Stimulated activated CD4-positive, alpha-beta T cell treated with anti-CD3 and anti-CD28 coated beads, Interleukin-12 subunit alpha, Interleukin-12 subunit beta, amount 100 ng/mL, for 48 hours (primary cell): Measurements from ENCODE around the gene SPTAN1.
A peak's percentile ranks its signal among the peaks of the same experiment; 100 is the strongest.

Experiments used
- DNase-seq, 3 donors: peaks; one replicate each; pipeline ENCODE4 v3.0.0-alpha.2; 2020; ENCODE audit warnings: low read depth in 2 of 3, low spot score in 1 of 3

Gene SPTAN1

GRCh38 chr9:128631636-128632035, 79.2 kb downstream of the SPTAN1 start:
- DNase-seq, result no peak

- no peak for DNase-seq
Measured at GRCh38 chr9:128632066-128632465, 79.7 kb downstream of the SPTAN1 start.

GRCh38 chr9:128632486-128632885, 80.1 kb downstream of the SPTAN1 start:
- DNase-seq, result no peak

- no peak for DNase-seq
Measured at GRCh38 chr9:128633057-128633456, 80.7 kb downstream of the SPTAN1 start.

GRCh38 chr9:128633601-128634000, 81.2 kb downstream of the SPTAN1 start:
- no peak for DNase-seq

GRCh38 chr9:128634111-128634510, 81.7 kb downstream of the SPTAN1 start:
- no peak for DNase-seq

GRCh38 chr9:128634651-128635262, 82.4 kb downstream of the SPTAN1 start:
- no peak for DNase-seq

- DNase-seq, result no peak
Measured at GRCh38 chr9:128635266-128636023, 83.1 kb downstream of the SPTAN1 start.

GRCh38 chr9:128636024-128636390, 83.6 kb downstream of the SPTAN1 start:
- DNase-seq, result no peak

GRCh38 chr9:128636556-128637530, 84.5 kb downstream of the SPTAN1 start:
- DNase-seq, result no peak

GRCh38 chr9:128637656-128638055, 85.3 kb downstream of the SPTAN1 start:
- DNase-seq, result no peak

GRCh38 chr9:128638580-128638979, 86.2 kb downstream of the SPTAN1 start:
- no peak for DNase-seq

GRCh38 chr9:128640603-128641002, 88.2 kb downstream of the SPTAN1 start:
- DNase-seq, result no peak

- DNase-seq, result no peak
Measured at GRCh38 chr9:128642675-128643245, 90.4 kb downstream of the SPTAN1 start.

- DNase-seq, result no peak
Measured at GRCh38 chr9:128643519-128644300, 91.3 kb downstream of the SPTAN1 start.

GRCh38 chr9:128648206-128648605, 95.8 kb downstream of the SPTAN1 start:
- DNase-seq, result peak; percentile 53 to 68 (median 56)

GRCh38 chr9:128651798-128652197, 99.4 kb downstream of the SPTAN1 start:
- DNase-seq, result no peak

- no peak for DNase-seq
Measured at GRCh38 chr9:128653908-128654307, 101.5 kb downstream of the SPTAN1 start.

- no peak for DNase-seq
Measured at GRCh38 chr9:128654481-128654880, 102.1 kb downstream of the SPTAN1 start.
